ENCODE data around the gene GALNT15.

Gene GALNT15

GRCh38 chr3:16266714-16267113, 92.2 kb downstream of the GALNT15 start:
- Mint-ChIP-seq H3K4me3 (peak overlapping the region; percentile 54), H3K36me3 (ENCODE audit: low read depth) (peaks cover 8% of the 10 kb centered on the region), H3K4me1 (ENCODE audit: low read depth) (peaks cover 22% of the 10 kb centered on the region), H3K9me3 (no peaks in the 10 kb centered on the region), H3K27me3 (ENCODE audit: low read depth) (no peaks in the 10 kb centered on the region), H3K27ac (no peak overlapping the region)
- DNase-seq (ENCODE audit: low spot score), result no peak

GRCh38 chr3:16270855-16271254, 96.4 kb downstream of the GALNT15 start:
- no peak overlapping the region for H3K27ac Mint-ChIP-seq
- no peaks in the 10 kb centered on the region for H3K27me3 Mint-ChIP-seq (ENCODE audit: low read depth)
- no peak for DNase-seq (ENCODE audit: low spot score)

GRCh38 chr3:16272588-16272987, 98.1 kb downstream of the GALNT15 start:
- Mint-ChIP-seq H3K27me3 (ENCODE audit: low read depth) (no peaks in the 10 kb centered on the region), H3K36me3 (ENCODE audit: low read depth) (peaks cover 22% of the 10 kb centered on the region), H3K9me3 (no peaks in the 10 kb centered on the region), H3K4me1 (ENCODE audit: low read depth) (peaks cover 6% of the 10 kb centered on the region), H3K27ac (no peak overlapping the region), H3K4me3 (no peak overlapping the region)
- no peak for DNase-seq (ENCODE audit: low spot score)

More at GRCh38 chr3:16270855-16271254, 96.4 kb downstream of the GALNT15 start:
- Mint-ChIP-seq H3K4me3 (no peak overlapping the region), H3K36me3 (ENCODE audit: low read depth) (peaks cover 17% of the 10 kb centered on the region), H3K4me1 (ENCODE audit: low read depth) (peaks cover 18% of the 10 kb centered on the region), H3K9me3 (no peaks in the 10 kb centered on the region)

GRCh38 chr3:16273867-16274266, 99.4 kb downstream of the GALNT15 start:
- Mint-ChIP-seq H3K27me3 (ENCODE audit: low read depth) (no peaks in the 10 kb centered on the region), H3K27ac (no peak overlapping the region), H3K36me3 (ENCODE audit: low read depth) (peaks cover 24% of the 10 kb centered on the region), H3K4me1 (ENCODE audit: low read depth) (peaks cover under 1% of the 10 kb centered on the region), H3K9me3 (no peaks in the 10 kb centered on the region), H3K4me3 (no peak overlapping the region)
- DNase-seq (ENCODE audit: low spot score), result no peak

GRCh38 chr3:16277471-16277870, 103.0 kb downstream of the GALNT15 start:
- DNase-seq (ENCODE audit: low spot score), result no peak
- H3K4me1 Mint-ChIP-seq (ENCODE audit: low read depth), result no peaks in the 10 kb centered on the region
- no peak overlapping the region for H3K4me3 Mint-ChIP-seq
- no peaks in the 10 kb centered on the region for H3K9me3 Mint-ChIP-seq
- H3K27ac Mint-ChIP-seq, result no peak overlapping the region
- H3K36me3 Mint-ChIP-seq (ENCODE audit: low read depth), result peaks cover 20% of the 10 kb centered on the region
- no peaks in the 10 kb centered on the region for H3K27me3 Mint-ChIP-seq (ENCODE audit: low read depth)

- DNase-seq (ENCODE audit: low spot score), result no peak
- H3K4me3 Mint-ChIP-seq, result no peak overlapping the region
- no peaks in the 10 kb centered on the region for H3K27me3 Mint-ChIP-seq (ENCODE audit: low read depth)
- H3K4me1 Mint-ChIP-seq (ENCODE audit: low read depth), result peaks cover 6% of the 10 kb centered on the region
- H3K9me3 Mint-ChIP-seq, result no peaks in the 10 kb centered on the region
- peaks cover 26% of the 10 kb centered on the region for H3K36me3 Mint-ChIP-seq (ENCODE audit: low read depth)
- H3K27ac Mint-ChIP-seq, result no peak overlapping the region
Measured at GRCh38 chr3:16279010-16279801, 104.7 kb downstream of the GALNT15 start.

- Mint-ChIP-seq H3K4me1 (ENCODE audit: low read depth) (peaks cover 16% of the 10 kb centered on the region), H3K9me3 (no peaks in the 10 kb centered on the region), H3K27ac (no peak overlapping the region), H3K27me3 (ENCODE audit: low read depth) (no peaks in the 10 kb centered on the region), H3K36me3 (ENCODE audit: low read depth) (peaks cover 30% of the 10 kb centered on the region), H3K4me3 (no peak overlapping the region)
- no peak for DNase-seq (ENCODE audit: low spot score)
Measured at GRCh38 chr3:16280671-16281070, 106.2 kb downstream of the GALNT15 start.

All from T-helper 2 cell treated with Interferon-gamma antibody and Interleukin-4, amounts not matched to agents 5 μg/mL and 100 μg/mL, for 36 hours (primary cell).